ENCODE results near the gene LRPAP1.

GRCh38 chr4:3487861-3488260 is 44.4 kb downstream of the LRPAP1 start:
- TF ChIP-seq SNAI2 (CRISPR knock-in tag; IDR thresholded peaks at IDR 0.05) (no peak), ZFP30 (CRISPR knock-in tag; IDR thresholded peaks at IDR 0.05) (no peak), ZNF8 (CRISPR knock-in tag; IDR thresholded peaks at IDR 0.05) (no peak), ESRRG (CRISPR knock-in tag; IDR thresholded peaks at IDR 0.05) (no peak), ZC3H10 (CRISPR knock-in tag; IDR thresholded peaks at IDR 0.05) (no peak), CREB5 (CRISPR knock-in tag; IDR thresholded peaks at IDR 0.05; ENCODE audit: low read depth) (no peak), TOX (CRISPR knock-in tag; IDR thresholded peaks at IDR 0.05; ENCODE audit: borderline replicate concordance) (no peak), ISL1 (CRISPR knock-in tag; IDR thresholded peaks at IDR 0.05) (no peak)
